ENCODE results near the gene PAK5.

The PAK5 gene

DNA sequence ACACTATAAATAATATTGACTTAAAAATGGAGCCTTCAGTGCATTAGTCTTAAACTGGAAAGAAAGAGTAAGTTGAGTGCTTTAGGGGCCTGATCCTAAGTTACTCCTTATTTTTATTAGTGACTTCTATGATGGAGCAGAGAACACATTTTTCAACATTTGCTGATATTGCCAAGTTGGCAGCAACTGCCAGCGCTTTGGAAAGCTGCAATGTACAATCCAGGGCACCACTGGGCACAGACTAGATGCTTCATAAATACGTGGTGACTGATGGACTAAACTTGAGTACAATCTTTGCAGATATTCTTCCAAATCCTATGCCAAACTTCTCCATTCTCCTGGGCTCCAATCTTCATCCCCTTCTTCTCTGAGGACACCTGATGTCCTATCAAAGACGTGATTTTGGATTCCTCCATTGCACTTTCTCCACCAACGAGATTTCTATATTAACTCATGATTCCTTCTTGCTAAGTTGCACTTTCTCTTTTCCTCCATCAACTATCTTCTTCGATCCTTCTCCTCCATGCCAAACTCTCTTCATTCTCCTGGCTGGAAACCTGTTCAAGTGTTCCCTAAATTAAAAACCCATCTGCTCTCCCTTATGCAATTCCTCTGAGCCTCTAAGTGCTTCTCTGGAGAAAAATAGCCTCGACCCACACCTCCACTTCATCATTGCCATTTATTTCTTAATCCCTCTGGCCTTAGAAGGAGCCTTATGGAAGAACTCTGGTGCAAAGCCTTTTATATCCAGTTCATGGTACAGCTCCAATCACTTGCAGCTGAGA is 28.5 kb upstream of the PAK5 start:
- FAIRE-seq (no peak), DNase-seq (ENCODE audit: insufficient read length, low spot score) (no peak)
- TF ChIP-seq, protein P1, sequence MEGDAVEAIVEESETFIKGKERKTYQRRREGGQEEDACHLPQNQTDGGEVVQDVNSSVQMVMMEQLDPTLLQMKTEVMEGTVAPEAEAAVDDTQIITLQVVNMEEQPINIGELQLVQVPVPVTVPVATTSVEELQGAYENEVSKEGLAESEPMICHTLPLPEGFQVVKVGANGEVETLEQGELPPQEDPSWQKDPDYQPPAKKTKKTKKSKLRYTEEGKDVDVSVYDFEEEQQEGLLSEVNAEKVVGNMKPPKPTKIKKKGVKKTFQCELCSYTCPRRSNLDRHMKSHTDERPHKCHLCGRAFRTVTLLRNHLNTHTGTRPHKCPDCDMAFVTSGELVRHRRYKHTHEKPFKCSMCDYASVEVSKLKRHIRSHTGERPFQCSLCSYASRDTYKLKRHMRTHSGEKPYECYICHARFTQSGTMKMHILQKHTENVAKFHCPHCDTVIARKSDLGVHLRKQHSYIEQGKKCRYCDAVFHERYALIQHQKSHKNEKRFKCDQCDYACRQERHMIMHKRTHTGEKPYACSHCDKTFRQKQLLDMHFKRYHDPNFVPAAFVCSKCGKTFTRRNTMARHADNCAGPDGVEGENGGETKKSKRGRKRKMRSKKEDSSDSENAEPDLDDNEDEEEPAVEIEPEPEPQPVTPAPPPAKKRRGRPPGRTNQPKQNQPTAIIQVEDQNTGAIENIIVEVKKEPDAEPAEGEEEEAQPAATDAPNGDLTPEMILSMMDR (IDR thresholded peaks at IDR 0.05; ENCODE audit: insufficient read depth, missing control alignments): no peak

DNA sequence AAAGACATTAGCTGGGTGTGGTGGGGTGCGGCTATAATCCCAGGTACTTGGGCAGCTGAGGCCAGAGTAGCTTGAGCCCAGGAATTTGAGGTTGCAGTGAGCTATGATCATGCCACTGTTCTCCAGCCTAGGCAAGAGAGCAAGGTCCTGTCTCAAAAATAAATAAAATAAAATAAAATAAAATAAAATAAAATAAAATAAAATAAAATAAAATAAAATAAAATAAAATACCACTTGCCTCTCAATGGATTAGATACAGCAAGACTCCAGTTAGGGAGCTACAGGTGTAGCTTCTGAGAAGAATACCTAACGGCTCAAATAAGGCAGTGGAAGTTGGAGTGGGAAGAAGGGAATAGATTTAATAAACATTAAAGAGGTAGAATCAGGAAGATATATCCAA is 13.7 kb upstream of the PAK5 start:
- TF ChIP-seq, protein P1 (IDR thresholded peaks at IDR 0.05; ENCODE audit: insufficient read depth, missing control alignments): no peak
- FAIRE-seq (no peak), DNase-seq (ENCODE audit: insufficient read length, low spot score) (no peak)

DNA sequence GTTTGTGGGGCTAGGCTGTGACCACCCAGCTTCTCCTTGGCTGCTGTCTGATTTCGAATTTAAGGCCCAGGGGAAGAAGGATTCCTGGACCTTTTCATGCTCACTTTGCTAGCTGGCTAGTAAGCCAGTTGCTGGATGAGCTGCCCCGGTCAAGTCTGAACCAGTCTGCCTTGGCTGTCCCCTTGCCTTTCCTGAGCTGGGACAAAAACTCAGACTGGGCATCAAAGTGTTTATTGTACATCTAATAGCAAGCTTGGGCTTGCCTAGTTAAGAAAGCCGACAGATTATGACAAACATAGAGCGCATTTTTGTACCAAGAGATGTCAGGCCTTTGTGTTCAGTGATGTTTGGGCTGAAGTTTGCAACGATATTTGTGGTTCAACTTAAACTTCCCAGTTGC is 750 bp upstream of the PAK5 start:
- DNase-seq (ENCODE audit: insufficient read length, low spot score) (no peak), FAIRE-seq (no peak)
- TF ChIP-seq, protein P1 (IDR thresholded peaks at IDR 0.05; ENCODE audit: insufficient read depth, missing control alignments): no peak

DNA sequence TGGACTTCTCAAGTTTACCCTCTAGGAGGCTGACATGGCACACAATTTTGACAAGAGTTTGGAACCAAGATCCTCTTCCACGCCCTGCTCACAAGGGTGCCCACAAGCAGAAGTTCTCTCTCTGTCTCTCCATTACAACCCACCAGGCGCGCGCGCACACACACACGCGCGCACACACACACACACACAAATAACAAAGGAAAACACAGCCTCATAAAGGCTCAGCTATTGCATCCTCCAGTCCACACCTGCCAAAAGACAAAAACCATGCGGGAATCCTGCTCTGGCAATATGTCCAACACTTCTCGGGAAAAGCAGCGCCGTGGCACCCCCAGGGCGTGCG is 870 bp downstream of the PAK5 start:
- FAIRE-seq: no peak
- DNase-seq (ENCODE audit: insufficient read length, low spot score): no peak
- TF ChIP-seq, protein P1 (IDR thresholded peaks at IDR 0.05; ENCODE audit: insufficient read depth, missing control alignments): no peak

DNA sequence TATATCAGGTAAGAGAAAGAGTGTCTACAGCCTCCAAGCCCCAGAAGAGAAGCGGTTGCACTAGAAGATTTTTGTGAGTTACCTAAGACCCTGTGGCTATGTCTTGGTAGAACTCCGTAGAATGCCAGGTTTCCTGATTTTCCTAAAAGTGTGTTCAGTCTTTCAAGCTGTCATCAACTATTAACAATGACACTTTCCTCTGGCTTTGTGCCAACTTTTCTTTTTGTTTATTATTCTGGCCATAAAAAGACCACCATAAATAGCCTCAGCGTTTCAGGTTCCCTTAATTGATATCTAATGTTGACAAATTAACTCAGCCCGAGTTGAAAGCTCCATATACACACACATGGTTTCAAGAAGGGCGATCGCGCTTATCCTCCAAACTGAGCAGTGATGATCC is 1.2 kb downstream of the PAK5 start:
- DNase-seq (ENCODE audit: insufficient read length, low spot score): no peak
- TF ChIP-seq, protein P1 (IDR thresholded peaks at IDR 0.05; ENCODE audit: insufficient read depth, missing control alignments): no peak
- FAIRE-seq: no peak

DNA sequence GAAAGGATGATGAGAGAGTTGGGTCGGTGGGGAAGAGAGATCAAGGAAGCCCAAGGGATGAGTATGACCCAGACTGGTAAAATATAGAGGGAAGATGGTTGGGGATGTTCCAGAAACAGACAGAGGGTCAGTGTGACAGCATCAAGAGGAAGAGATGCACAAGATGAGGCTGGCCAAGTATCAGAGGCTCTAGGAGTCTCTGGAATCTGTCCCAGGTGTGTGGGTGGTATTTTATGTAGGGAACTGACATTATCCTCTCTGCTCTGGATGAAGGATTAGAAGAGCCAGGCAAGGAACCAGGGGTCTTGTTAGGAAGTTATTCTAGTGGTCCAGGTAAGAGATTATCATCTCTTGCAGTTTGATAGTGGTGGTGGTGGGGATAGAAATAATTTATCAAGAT is 3.6 kb downstream of the PAK5 start:
- DNase-seq (ENCODE audit: insufficient read length, low spot score) (no peak), FAIRE-seq (no peak)
- TF ChIP-seq, protein P1 (IDR thresholded peaks at IDR 0.05; ENCODE audit: insufficient read depth, missing control alignments): no peak

DNA sequence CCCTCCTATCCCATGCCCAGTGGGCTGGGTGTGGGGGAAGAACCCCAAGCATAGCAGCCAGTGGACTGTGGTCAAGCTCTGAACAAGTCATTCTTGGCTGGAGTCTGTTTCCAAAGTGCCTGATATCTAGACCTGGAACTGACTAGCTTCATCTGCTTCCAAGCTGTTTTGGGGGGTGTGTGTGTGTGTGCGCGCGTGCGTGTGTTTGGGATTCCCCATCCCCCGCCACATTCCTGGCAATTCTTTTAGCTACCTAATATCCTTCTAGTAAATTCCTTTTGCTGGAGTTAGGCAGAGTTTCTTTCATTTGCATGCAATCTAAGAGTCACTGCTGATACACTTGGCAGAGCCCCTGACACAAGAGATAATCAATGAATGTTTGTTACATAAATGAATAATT is 7.8 kb downstream of the PAK5 start:
- TF ChIP-seq, protein P1 (IDR thresholded peaks at IDR 0.05; ENCODE audit: insufficient read depth, missing control alignments): no peak
- no peak for FAIRE-seq
- no peak for DNase-seq (ENCODE audit: insufficient read length, low spot score)
